OCI-LY3 (cell line): ENCODE results near the gene PICK1.

Source experiments
- CTCF ChIP-seq: fragments of 200-600, 300-600 bp; sonication (generic); IDR thresholded peaks from 2 replicates; pipeline ENCODE4 v1.5.1; 2014; ENCODE audit warnings: antibody characterized with exemption, low read length, low read depth
- EZH2phosphoT487 ChIP-seq: fragments of 200-600 bp; shearing (Covaris generic); IDR thresholded peaks from 2 replicates; pipeline ENCODE4 v1.6.1; 2018; ENCODE audit warnings: antibody characterized with exemption, mixed run types, low read depth

GRCh38 chr22:38041760-38042487 lies 15.3 kb upstream of the PICK1 start:
- TF ChIP-seq CTCF: no peak
- no peak for TF ChIP-seq EZH2phosphoT487
